Activated CD8-positive, alpha-beta memory T cell treated with anti-CD3 and anti-CD28 coated beads, Interleukin-2, amount 50 U/mL, for 24 hours (primary cell): ENCODE results near the gene HTR2A.
A peak's percentile ranks its signal among the peaks of the same experiment; 100 is the strongest.

Source experiments
- DNase-seq: peaks from one replicate; pipeline ENCODE4 v3.0.0-alpha.2; 2020; ENCODE audit errors: extremely low read depth

Gene HTR2A

DNA sequence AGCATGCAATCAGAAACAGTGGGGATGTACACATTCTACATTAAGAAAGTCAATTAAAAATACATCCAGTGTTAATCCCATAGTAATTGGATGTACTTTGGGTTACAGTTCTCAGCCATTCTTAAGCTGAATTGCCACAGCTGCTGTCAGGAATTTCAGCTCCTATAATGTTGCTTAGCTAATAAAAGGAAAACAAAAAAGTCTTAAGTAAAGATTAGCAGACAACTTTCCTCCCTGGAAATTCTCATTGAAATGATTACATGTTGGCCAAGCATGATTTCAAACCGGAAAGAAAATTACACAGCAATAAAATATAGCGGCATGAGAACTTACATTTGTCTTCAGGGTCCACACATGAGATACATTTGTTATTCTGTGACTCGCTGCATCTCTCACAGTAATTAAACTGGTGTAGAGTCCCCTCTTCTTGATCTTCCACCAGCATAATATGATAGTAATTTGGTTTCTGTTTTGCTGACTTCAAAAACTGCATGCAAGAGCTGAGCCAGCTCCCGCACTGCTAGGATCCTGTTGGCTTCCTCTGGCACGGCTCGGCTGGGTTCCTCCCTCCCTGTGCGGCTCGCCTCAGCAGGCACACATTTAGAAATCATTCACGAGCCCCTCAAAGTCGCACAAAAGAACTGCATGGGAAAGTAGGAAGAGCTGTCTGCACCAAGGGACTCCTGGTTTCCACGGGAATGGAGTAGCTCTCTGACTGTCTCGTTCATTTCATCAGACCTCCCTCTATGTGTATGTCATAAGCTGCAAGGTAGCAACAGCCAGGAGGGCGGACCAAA is at the start of gene HTR2A:
Gene HTR2A (minus strand): TSS at position 713 of the 797 bp plus-strand sequence. CDS start 1,147 bp downstream, outside the sequence.
- DNase-seq = no peak

DNA sequence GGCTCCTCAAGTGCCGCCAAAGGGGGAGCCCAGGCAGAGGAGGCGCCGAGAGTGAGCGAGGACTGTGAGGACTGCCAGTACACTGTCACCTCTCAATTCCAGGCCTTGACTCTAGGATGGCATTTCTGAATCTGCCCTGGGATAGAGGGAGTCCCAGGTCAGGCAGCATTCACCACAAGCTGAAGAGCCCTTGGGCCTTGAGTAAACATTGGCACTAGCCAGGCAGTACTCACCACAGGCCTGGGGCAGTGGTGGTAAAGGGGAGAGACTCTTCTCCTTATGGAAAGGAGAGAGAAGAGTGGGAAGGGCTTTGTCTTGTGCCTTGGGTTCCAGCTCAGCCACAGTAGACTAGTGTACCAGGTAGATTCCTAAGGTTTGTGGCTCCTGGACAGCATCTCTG is 39.7 kb upstream of the HTR2A start:
- DNase-seq = no peak

DNA sequence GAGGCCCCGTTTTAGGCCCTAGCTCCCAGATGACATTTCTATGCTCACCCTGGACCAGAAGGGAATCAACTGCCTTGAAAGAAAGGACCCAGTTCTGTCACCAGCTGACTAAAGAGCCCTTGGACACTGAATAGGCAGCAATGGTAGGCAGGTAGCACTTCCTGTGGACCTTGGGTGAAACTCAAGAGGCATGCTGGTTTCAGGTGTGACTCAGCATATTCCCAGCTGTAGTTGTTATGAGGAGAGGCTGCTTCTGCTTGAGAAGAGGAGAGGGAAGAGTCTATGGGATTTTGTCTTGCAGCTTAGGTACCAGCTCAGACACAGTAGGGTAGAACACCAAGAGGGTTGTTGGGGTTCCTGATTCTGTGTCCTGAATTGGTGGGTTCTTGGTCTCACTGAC is 37.9 kb upstream of the HTR2A start:
- no peak for DNase-seq

DNA sequence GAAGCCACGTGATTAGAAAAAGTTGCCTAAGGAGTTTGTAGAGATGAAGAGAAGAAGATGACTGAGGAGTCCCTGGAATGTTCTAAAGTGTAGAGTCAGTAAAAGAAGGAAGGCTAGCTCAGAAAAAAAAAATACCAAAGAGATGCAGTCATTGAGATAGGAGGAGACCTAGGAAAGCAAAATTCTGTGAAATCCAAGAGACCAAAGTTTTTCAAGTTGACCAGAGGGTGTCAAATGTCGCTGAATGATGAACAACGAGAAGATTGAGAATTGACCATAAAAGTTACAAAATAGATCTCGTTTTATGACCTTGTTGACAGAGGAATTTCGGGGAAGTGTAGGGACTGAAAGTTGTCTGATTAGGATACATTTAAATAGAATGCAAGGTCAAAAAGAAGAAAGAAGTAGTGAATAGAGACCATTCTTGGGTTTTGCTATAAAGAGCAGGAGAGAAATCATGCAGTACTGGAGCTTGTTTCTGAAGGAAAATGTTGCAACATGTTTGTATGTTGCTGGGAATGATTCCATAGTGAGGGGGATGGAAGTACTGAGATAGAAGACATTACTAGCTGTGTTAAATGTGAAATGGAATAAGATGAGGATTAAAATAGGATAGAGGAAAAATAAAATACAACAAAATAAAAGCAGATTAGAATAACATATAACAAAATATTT is 30.2 kb upstream of the HTR2A start:
- no peak for DNase-seq

DNA sequence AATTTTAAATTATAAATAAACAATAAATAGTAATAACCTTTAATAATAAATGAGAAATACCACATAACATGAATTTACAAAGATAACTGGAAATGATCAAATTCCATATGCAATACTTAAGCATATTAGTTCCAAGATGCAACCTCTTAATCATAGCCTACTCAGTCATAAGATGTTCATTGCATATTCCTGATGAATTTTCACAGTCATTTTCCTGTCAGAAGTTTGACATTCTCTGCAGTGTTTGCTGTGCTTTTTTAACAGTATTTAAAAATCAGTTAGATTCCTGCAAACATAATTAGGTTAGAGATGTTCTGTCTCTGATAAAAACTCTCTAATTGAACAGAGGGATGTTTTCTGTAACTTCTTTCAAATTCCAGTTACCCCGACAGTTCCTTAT is 28.6 kb upstream of the HTR2A start:
- no peak for DNase-seq

DNA sequence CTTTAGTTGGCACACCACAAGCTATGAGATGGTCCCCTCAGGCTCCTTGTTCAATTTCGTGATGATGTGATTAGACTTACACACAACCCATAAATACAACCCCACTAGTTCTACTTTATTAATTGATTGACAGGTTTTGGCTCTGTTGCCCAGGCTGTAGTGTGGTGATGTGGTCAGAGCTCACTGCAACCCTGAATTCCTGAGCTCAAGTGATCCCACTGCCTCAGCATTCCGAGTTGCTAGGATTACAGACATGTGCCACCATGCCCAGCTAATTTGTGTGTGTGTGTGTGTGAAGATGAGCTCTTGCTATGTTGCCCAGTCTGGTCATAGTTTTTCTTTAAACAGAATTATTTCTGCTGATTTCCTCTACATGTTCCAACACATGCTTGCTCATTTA is 17.5 kb upstream of the HTR2A start:
- DNase-seq = no peak

DNA sequence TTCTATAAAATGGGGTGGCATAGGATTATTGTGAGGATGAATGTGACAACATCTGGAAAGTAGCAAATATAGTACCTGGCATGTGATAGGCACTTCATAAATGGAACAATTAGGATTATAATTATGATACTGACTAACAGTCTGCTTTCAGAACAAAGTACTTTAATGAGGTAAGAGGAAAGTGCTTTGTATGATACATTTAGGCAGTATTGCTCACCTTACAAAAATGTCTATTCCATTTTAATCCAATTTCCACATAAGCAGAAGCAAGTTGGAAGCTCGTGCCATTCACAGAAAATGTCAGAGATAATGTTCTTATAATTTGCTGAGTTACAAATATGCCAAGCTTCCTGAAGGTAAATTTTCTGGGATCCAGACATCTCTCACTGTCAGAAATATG is 16.9 kb upstream of the HTR2A start:
- no peak for DNase-seq

DNA sequence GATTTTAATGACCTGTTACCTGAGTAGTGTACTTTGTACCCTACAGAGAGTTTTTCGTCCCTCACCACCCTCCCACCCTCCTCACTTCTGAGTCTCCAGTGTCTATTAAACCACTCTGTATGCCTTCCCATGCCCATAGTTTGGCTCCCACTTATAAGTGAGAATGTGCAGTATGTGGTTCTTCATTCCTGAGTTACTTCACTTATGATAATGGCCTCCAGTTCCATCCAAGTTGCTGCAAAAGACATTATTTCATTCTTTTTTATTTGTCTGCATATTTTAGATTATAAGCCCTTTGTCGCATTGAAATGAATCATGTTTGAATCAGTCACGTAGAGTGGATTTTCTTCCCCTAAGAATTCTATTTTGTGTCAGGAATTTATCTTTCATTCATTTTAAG is 12.2 kb upstream of the HTR2A start:
- DNase-seq = no peak

DNA sequence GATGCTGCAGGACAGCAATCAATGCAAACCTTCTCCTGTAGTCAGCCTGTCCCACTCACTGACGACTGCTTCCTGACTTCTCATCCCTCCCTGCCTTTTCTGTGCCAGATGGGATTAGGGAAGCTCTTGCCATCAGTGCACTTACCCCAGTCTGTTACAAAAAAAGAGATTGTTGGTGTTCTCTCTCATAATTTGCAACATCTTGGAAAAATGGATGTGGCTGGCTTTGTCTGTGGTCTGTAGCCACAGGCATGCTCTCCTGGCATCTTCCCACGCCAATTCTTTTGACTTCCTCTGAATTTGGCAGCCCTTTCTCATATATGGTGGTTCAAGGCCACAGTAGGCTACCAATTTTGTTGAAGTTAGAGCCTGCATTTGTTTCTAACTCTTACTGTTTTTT is 11.6 kb upstream of the HTR2A start:
- DNase-seq = no peak

DNA sequence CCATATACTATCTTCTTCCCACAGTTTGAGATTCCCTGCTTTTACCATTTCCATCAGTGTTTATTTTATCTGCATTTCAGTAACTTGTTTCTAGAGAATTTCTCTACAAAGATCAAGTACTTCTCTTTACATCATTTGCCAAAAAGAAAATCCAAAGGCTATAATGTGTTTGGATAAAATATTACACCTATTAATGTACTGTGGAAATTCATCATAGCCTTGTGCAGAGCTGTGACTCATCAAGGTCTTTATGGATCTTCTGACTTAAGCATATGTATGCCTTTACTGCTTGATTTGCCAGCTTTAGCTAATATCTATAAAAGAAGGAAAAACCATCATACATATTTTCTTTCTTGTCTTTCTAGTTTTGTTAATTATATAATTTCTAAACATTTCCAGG is 9.6 kb upstream of the HTR2A start:
- no peak for DNase-seq

DNA sequence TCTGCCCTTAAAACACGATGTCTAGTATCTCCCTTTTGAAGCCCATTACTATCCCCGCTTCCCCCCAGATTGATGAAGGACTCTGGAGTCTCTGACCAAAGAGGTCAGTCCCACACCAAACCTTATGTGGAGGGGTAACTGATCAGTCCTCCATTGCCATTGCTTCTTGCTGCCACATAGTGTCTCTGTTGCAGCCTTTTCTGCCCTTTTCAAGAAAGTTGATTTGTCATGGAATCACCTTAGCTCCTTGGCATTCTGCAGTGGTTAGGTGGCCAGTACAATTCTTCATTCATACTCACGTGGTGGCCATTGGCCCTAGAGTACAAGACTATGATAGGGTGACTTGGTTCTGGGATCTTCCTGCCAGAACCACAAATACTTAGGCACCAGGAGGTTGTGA is 8.4 kb upstream of the HTR2A start:
- no peak for DNase-seq

DNA sequence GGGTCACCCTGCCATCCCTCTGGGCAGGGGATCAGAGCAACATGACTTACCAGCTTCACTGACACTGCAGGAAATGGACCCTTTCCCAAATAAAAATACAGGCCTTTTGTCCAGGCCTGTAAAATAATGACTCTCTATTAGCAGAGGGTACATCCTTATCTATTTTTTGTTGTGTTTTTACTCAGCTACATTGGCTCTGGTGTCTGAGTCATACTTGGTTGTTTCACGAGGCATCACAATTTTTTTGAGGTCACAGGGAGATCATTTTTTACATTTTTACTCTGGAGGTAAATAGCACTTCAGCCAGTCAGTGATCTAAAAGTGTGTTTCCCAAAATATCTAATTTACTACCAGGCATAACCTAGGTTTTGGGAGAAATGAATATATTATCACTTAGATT is 6.9 kb upstream of the HTR2A start:
- no peak for DNase-seq

DNA sequence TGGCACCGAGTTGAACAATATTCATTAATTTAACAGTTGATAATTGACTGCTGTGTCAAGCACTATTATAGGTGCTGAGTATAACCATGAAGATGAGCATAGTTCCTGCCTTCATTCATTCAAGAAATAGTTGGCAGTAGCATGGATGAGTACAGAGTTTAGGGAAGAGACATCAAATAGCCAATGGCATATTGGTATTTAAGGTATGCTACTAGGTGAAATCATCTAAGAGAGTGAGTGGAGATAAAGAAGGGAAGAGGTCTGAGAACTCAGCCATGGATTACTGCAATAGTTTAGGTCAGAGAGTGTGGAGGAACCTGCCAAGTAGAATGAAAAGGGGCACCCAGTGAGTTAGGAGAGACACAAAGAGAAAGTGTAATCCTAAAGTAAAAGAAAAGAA is 4.9 kb upstream of the HTR2A start:
- DNase-seq = no peak

DNA sequence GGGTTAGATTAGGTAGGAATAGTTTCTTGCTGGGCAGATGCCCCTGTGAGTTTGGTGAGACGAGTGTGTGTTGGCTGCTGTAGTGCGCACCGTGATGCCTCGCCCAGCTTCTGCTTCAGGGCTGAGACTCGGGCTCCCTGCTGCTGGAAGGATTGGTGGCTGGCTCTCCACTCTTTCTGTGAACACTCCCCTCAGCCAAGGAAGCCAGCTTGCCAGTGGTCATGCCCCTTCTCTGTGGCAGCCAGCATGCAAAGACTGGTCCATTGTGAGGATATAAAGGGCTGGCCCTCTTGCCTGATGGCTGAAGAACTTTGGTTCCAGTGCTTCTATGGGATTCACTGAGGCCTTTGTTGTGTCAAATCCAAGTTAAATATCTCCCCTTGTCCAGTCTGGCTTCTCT is 2.9 kb upstream of the HTR2A start:
- no peak for DNase-seq

DNA sequence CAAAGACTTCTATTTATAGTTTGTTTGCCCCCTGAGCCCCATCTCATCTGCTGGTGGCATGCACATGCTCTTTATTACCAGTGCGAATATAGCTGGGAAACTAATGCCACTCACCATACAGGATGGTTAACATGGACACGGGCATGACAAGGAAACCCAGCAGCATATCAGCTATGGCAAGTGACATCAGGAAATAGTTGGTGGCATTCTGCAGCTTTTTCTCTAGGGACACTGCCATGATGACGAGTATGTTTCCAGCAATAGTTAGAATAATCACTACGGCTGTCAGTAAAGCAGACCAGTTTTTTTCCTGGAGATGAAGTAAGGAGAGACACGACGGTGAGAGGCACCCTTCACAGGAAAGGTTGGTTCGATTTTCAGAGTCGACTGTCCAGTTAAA is 1.5 kb downstream of the HTR2A start:
- no peak for DNase-seq

DNA sequence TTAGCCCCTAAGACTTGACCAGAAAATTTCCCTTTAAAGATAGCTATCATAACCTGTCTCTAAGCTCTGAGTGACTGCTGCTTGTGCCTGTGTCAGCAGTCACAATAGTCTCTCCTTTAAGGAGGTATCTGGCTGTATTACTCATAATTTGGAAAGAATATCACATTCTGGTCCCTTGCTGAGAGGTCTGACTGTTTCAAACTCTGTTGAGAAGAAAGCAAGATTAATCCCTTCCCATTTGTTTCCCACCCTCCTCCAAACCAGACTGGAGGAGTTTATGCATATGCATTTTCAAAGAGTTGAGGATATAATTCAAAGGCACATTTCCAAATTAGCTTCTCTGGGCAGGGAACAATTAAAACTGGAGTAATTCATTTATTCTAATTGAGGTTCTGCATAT is 2.3 kb downstream of the HTR2A start:
- DNase-seq = no peak

DNA sequence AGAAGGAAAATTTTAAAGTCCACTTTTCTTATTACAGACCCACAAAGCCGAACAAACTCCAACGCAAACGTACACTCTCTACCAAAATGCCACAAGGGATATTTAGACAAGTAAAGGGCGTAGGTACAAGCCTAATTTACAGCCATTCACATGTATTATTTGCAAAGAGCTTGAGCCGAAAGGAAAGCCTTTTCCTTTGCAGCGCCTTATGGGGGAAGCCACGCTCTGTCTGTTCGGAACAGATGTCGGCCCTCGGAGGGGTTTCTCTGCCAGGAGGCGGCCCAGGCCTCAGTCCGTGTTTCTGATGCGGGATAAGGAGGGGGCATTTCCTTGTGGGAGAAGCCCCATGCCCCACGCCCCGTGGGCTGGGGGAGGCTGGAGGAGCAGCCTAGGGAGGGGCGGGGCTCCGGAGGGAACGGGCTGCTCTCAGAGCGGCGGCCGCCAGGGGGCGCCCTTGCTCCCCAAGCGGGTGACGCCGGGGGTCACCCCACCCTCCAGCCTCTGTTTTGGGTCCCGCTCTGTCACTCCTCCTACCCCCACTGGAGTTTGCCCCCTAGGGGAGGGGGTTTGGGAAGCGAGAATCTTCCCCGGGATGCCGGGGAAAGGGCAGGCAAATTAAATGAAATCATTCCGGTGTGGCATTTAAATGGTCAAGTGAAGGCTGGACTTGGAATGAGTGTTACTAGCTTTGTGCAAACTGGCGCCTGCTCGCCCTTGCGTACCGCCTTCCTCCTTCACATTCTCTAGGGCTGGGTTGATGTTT is 2.9 kb downstream of the HTR2A start:
- DNase-seq = peak; percentile 5

DNA sequence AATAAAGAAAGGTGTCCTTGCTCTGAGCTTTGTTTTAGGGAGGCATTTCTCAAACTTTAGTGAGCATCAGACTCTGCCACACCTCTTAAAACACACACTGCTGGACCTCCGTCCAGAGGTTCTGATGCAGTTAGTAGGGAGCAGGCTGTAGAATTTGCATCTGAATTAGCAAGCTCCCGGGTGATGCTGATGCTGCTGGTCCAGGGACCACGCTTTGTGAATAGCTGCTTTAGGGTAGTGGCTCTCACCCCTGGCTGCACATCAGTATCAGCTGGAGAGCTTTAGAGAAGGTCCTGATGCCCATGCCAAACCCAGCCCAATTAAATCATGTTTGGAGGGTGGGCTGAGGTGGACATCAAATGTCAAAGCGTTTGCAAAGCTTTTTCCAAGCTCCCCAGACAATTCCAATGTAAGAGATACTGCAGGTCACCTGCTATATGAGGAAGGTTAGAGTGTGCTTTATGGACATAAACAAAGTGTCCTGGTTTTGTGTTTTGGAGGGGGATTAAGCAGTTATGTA is 3.6 kb downstream of the HTR2A start:
- DNase-seq = no peak

DNA sequence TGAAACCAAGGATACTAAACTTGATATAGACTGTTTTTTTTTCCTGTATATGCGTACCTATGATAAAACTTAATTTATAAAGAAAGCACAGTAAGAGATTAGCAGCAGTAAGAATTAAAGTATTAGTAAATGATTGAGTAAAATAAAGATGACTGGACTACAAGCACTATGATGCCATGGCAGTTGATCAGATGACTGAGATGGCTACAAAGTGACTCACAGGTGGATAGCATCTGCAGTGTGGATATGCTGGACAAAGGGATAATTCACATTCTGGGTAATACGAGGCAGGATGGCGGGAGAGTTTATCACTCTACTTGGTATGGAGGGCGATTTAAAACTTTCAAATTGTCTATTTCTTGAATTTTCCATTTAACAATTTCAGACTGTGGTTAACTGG is 11.8 kb downstream of the HTR2A start:
- DNase-seq = no peak

DNA sequence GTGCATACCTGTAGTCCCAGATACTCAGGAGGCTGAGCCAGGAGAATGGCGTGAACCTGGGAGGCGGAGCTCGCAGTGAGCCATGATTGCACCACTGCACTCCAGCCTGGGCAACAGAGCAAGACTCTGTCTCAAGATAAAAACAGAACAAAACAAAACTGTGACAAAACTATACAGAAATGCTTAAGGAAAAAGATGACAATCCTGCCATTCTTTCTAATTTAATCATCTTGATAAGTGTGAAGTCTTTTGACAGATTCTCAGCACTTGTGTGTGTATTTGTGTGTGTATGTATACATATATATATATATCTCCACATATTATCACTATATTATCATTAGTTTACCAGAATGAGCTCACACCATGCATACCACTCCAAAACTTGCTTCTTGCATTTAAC is 12.3 kb downstream of the HTR2A start:
- no peak for DNase-seq

DNA sequence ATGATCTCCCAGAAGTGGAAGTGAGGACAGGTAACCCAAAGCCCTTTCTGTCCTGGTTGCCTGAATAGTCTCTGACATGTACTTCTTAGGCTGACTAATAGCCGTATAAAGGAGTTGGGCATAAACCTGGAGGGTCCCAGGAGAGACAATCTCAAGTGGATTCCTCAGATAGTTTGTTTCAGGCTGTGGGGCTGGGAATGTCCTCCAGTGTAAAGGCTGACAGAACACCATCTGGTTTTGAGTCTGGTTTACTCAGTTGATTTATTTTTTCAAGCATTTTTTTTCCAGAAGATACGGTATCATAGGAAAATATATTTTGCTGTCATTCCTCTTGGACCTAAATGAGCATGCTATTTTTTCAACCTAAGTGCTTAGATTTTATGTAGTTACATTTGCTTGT is 15.2 kb downstream of the HTR2A start:
- no peak for DNase-seq

DNA sequence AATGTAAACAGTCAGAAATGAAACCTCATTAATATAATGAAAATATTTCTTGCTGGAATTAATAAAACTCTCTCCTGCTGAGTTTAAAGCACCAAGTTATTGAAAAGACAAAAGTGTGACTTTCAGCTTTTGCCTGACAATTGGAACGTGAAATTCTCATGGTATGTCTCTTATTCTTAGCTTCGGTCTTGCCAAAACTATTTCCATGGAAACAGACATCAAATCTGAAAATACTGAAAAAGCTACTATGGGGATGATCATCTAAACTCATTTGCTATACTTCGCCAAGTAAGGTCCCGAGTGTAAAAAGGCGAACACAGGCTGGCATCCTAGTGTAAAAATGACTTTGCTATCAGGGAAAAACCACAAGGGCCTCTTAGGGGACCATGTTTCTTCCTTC is 22.8 kb downstream of the HTR2A start:
- no peak for DNase-seq

DNA sequence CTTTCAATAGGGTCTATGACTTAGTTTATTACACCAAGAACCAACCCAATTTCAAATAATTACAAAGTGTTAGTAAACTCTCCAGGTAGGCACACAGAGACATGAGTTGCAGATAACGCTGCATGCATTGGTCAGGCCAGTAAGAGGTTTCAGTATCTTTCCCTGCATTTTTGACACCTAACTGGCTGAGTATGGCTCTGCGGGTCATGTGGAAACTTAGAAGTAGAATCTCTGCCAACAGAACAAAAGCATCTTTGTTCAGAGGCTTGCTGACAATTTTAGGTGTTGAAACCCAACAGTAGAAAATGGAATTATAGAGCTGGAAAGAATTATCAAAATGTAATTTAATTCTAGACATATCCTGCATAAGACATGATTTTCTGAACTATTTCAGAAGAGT is 25.3 kb downstream of the HTR2A start:
- no peak for DNase-seq
